GM12878 (cell line): ENCODE measurements around the gene LIN7A.

Source experiments
- CBX3 ChIP-seq: fragments of 200-600 bp; sonication (generic); IDR thresholded peaks from 2 replicates; pipeline ENCODE4 v1.6.1; 2016; ENCODE audit warnings: low read depth, borderline replicate concordance
- CTCF ChIP-seq, 3 experiments: IDR thresholded peaks in 2 of 3; conservative IDR thresholded peaks in 1 of 3; 2 replicates each; pipeline ENCODE4 v1.5.1; 2011; ENCODE audit warnings: low read depth in 3 of 3, low read length in 3 of 3, mild to moderate bottlenecking in 3 of 3, control low read depth in 2 of 3, moderate library complexity in 2 of 3, inconsistent platforms in 1 of 3, mixed read lengths in 1 of 3; ENCODE audit not compliant: control insufficient read depth in 2 of 3, insufficient read depth in 1 of 3; ENCODE audit errors: extremely low read depth in 1 of 3
- EP300 ChIP-seq, 2 experiments: fragments of 150-350 bp in 1 of 2; IDR thresholded peaks; 2 replicates each; pipeline ENCODE4 v1.6.1; 2011 to 2012; ENCODE audit warnings: low read depth in 2 of 2, low read length in 2 of 2, borderline replicate concordance in 1 of 2, improper control_type of control experiment in 1 of 2, inconsistent platforms in 1 of 2; ENCODE audit not compliant: control insufficient read depth in 1 of 2
- JUND ChIP-seq: IDR thresholded peaks from 2 replicates; pipeline ENCODE4 v1.6.1; 2012; ENCODE audit warnings: low read depth, mild to moderate bottlenecking, low read length, improper control_type of control experiment, moderate library complexity
- MLLT1 ChIP-seq: fragments of 450-650 bp; IDR thresholded peaks from 2 replicates; pipeline ENCODE4 v1.6.1; 2016; ENCODE audit warnings: mild to moderate bottlenecking
- MXI1 ChIP-seq: fragments of 150-350 bp; IDR thresholded peaks from 2 replicates; pipeline ENCODE4 v1.6.1; 2011; ENCODE audit warnings: low read depth, mild to moderate bottlenecking, inconsistent platforms, low read length, improper control_type of control experiment
- NFYA ChIP-seq: IDR thresholded peaks from 2 replicates; pipeline ENCODE4 v1.6.1; 2011; ENCODE audit warnings: low read depth, mild to moderate bottlenecking, low read length, improper control_type of control experiment, borderline replicate concordance
- POLR2A ChIP-seq: IDR thresholded peaks from 2 replicates; pipeline ENCODE4 v1.6.1; 2011; ENCODE audit warnings: low read depth, mild to moderate bottlenecking, low read length
- SMC3 ChIP-seq: IDR thresholded peaks from 2 replicates; pipeline ENCODE4 v1.6.1; 2011; ENCODE audit warnings: low read length, improper control_type of control experiment, borderline replicate concordance
- TARDBP ChIP-seq: IDR thresholded peaks from 2 replicates; pipeline ENCODE4 v1.6.1; 2016; ENCODE audit warnings: borderline replicate concordance

- TF ChIP-seq POLR2A (no peak), MLLT1 (no peak), JUND (no peak), MXI1 (no peak), SMC3 (no peak), CTCF (IDR thresholded peaks at IDR 0.05 in 2 of 3, conservative IDR thresholded peaks at IDR 0.05 in 1 of 3; ENCODE audit: control insufficient read depth in 2 of 3, extremely low read depth in 1 of 3, insufficient read depth in 1 of 3, low read depth in 3 of 3, low read length in 3 of 3) (no peak), EP300 (IDR thresholded peaks at IDR 0.05; ENCODE audit: borderline replicate concordance in 1 of 2, control insufficient read depth in 1 of 2, low read depth in 2 of 2, low read length in 2 of 2) (no peak), CBX3 (no peak), NFYA (no peak), TARDBP (no peak)
Observed at GRCh38 chr12:80967565-80967964, 29.8 kb upstream of the LIN7A start.
